Measurements from ENCODE around the gene RFK. TPM values are rescaled to one million over a fixed set of nuclear protein-coding genes. Genes with fewer than 3 reads are reported as not detected.

Gene RFK
- total RNA-seq, 1 experiment from 2014 or later: 12.4 TPM

DNA sequence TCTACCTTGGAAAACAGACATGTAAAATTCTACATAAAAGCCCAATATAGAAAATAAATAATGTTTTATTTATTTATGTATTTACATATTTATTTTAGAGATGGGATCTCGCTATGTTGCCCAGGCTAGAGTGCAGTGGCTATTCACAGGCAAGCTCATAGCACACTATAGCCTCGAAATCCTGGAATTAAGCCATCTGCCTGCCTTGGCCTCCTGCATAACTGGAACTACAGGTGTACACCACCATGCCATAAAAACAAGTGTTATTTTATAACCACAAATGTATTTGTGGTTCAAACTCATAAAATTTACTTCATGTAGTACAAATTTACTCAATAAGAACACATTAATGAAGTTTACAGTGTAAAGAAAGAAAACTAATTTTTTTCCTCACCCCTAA lies 7.0 kb upstream of the RFK start:
- H3K36me3 Mint-ChIP-seq (ENCODE audit: insufficient read depth, unreplicated experiment): no peaks in the 10 kb centered on the region
- Histone ChIP-seq H3K9me3 (no peaks in the 10 kb centered on the region), H3K4me3 (ENCODE audit: low read depth, low read length) (no peak overlapping the region), H3K27me3 (replicated peaks; ENCODE audit: control insufficient read depth, insufficient read depth, low read length) (no peaks in the 10 kb centered on the region), H3K4me1 (no peaks in the 10 kb centered on the region), H3K36me3 (ENCODE audit: control insufficient read depth, insufficient read depth, low read length) (no peaks in the 10 kb centered on the region)
- no peaks in the 10 kb centered on the region for H3K27me3 Mint-ChIP-seq (ENCODE audit: insufficient read depth, unreplicated experiment)
- POLR2A ChIA-PET: no interaction called here
- DNase-seq: no peak
- BruUV-seq (replicated peaks): no TSS peak
- intact Hi-C loops (cut with micrococcal nuclease; ENCODE audit: unreplicated experiment): loop anchor here (5.0 kb wide), 1 partner anchor 301 kb away; no protein-coding TSS in a partner anchor
- no peak overlapping the region for H3K27ac Mint-ChIP-seq (ENCODE audit: unreplicated experiment)
- TF ChIP-seq, protein P1, sequence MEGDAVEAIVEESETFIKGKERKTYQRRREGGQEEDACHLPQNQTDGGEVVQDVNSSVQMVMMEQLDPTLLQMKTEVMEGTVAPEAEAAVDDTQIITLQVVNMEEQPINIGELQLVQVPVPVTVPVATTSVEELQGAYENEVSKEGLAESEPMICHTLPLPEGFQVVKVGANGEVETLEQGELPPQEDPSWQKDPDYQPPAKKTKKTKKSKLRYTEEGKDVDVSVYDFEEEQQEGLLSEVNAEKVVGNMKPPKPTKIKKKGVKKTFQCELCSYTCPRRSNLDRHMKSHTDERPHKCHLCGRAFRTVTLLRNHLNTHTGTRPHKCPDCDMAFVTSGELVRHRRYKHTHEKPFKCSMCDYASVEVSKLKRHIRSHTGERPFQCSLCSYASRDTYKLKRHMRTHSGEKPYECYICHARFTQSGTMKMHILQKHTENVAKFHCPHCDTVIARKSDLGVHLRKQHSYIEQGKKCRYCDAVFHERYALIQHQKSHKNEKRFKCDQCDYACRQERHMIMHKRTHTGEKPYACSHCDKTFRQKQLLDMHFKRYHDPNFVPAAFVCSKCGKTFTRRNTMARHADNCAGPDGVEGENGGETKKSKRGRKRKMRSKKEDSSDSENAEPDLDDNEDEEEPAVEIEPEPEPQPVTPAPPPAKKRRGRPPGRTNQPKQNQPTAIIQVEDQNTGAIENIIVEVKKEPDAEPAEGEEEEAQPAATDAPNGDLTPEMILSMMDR (IDR thresholded peaks at IDR 0.05; ENCODE audit: insufficient read depth in 1 of 2, low read depth in 1 of 2, low read length in 1 of 2, severe bottlenecking in 1 of 2, unreplicated experiment in 1 of 2): no peak
- H3K4me3 Mint-ChIP-seq (ENCODE audit: unreplicated experiment): no peak overlapping the region
- CTCF ChIA-PET: no interaction called here
- H3K9me3 Mint-ChIP-seq (ENCODE audit: unreplicated experiment): no peaks in the 10 kb centered on the region
- no peaks in the 10 kb centered on the region for H3K4me1 Mint-ChIP-seq (ENCODE audit: low read depth, unreplicated experiment)

DNA sequence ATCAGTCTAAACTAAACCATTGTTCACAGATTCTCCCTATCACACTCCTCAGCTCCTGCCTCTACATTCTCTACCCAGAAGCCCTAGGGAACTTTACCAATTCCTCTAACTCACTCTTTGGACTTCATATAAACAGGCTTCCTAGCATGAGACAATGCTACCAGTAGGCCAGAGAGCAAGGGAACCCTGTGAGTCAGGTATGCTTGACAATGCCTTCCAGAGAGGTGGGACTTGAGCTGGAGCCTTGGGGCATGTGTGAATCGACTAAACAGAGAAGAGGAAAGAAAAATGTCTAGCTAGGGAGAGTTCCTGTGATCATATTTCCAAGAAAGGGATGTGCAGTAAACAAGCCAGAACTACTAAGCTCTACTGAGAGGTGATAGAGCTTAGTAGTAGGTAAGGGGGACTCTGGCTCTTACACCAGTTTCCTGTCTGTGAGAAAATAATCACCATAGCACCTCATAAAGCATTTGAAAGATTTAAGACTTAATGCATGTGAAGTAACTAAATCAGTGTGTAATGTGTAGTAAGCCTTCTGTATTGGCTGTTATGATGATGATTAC lies 6.4 kb upstream of the RFK start:
- H3K4me3 ChIP-seq (ENCODE audit: low read depth, low read length): no peak overlapping the region
- no peaks in the 10 kb centered on the region for H3K36me3 ChIP-seq (ENCODE audit: control insufficient read depth, insufficient read depth, low read length)
- H3K4me3 Mint-ChIP-seq (ENCODE audit: unreplicated experiment): no peak overlapping the region
- H3K9me3 Mint-ChIP-seq (ENCODE audit: unreplicated experiment): no peaks in the 10 kb centered on the region
- no peaks in the 10 kb centered on the region for H3K4me1 Mint-ChIP-seq (ENCODE audit: low read depth, unreplicated experiment)
- TF ChIP-seq, protein P1 (IDR thresholded peaks at IDR 0.05; ENCODE audit: insufficient read depth in 1 of 2, low read depth in 1 of 2, low read length in 1 of 2, severe bottlenecking in 1 of 2, unreplicated experiment in 1 of 2): no peak
- CTCF ChIA-PET: no interaction called here
- H3K9me3 ChIP-seq: no peaks in the 10 kb centered on the region
- no peaks in the 10 kb centered on the region for H3K4me1 ChIP-seq
- H3K27ac Mint-ChIP-seq (ENCODE audit: unreplicated experiment): no peak overlapping the region
- intact Hi-C loops (cut with micrococcal nuclease; ENCODE audit: unreplicated experiment): loop anchor here (5.0 kb wide), 1 partner anchor 302 kb away; no protein-coding TSS in a partner anchor
- DNase-seq: no peak
- H3K36me3 Mint-ChIP-seq (ENCODE audit: insufficient read depth, unreplicated experiment): no peaks in the 10 kb centered on the region
- no peaks in the 10 kb centered on the region for H3K27me3 Mint-ChIP-seq (ENCODE audit: insufficient read depth, unreplicated experiment)
- POLR2A ChIA-PET: no interaction called here
- no TSS peak for BruUV-seq (replicated peaks)
- no peaks in the 10 kb centered on the region for H3K27me3 ChIP-seq (replicated peaks; ENCODE audit: control insufficient read depth, insufficient read depth, low read length)

- Mint-ChIP-seq H3K27me3 (ENCODE audit: insufficient read depth, unreplicated experiment) (no peaks in the 10 kb centered on the region), H3K4me1 (ENCODE audit: low read depth, unreplicated experiment) (no peaks in the 10 kb centered on the region), H3K4me3 (ENCODE audit: unreplicated experiment) (no peak overlapping the region), H3K9me3 (ENCODE audit: unreplicated experiment) (no peaks in the 10 kb centered on the region), H3K36me3 (ENCODE audit: insufficient read depth, unreplicated experiment) (peaks cover 2% of the 10 kb centered on the region), H3K27ac (ENCODE audit: unreplicated experiment) (no peak overlapping the region)
- CTCF ChIA-PET: no interaction called here
- no TSS peak for BruUV-seq (replicated peaks)
- Histone ChIP-seq H3K36me3 (ENCODE audit: control insufficient read depth, insufficient read depth, low read length) (no peaks in the 10 kb centered on the region), H3K9me3 (no peaks in the 10 kb centered on the region), H3K4me1 (no peaks in the 10 kb centered on the region), H3K4me3 (ENCODE audit: low read depth, low read length) (no peak overlapping the region), H3K27me3 (replicated peaks; ENCODE audit: control insufficient read depth, insufficient read depth, low read length) (no peaks in the 10 kb centered on the region)
- TF ChIP-seq, protein P1 (IDR thresholded peaks at IDR 0.05; ENCODE audit: insufficient read depth in 1 of 2, low read depth in 1 of 2, low read length in 1 of 2, severe bottlenecking in 1 of 2, unreplicated experiment in 1 of 2): no peak
- DNase-seq: no peak
- POLR2A ChIA-PET: no interaction called here
- intact Hi-C loops (cut with micrococcal nuclease; ENCODE audit: unreplicated experiment): loop anchor here (5.0 kb wide), 1 partner anchor 302 kb away; no protein-coding TSS in a partner anchor
These were observed 5.6 kb upstream of the RFK start for GRCh38 chr9:76399856-76400255.

All from Caco-2 (cell line).